Ovary (tissue), 3 donors: ENCODE data around the gene LHX2.

Experiments
- POLR2A ChIP-seq: fragments of 450-650 bp; IDR thresholded peaks from one replicate; pipeline ENCODE4 v1.6.1; 2017; ENCODE audit warnings: antibody characterized with exemption, mild to moderate bottlenecking, moderate library complexity
- TF ChIP-seq, protein P1 (sequence below), 3 donors: fragments of 450-650 bp in 2 of 3; fragments of 200-600 bp in 1 of 3; IDR thresholded peaks; one replicate each; pipeline versions ENCODE4 v1.5.1 to v1.8.0; 2016 to 2022; ENCODE audit warnings: antibody characterized with exemption in 3 of 3, mild to moderate bottlenecking in 1 of 3
- donor health status: DM: no; HTN: no; CAD: no.

GRCh38 chr9:123978981-123979380 is 32.6 kb upstream of the LHX2 start:
- TF ChIP-seq, protein P1, sequence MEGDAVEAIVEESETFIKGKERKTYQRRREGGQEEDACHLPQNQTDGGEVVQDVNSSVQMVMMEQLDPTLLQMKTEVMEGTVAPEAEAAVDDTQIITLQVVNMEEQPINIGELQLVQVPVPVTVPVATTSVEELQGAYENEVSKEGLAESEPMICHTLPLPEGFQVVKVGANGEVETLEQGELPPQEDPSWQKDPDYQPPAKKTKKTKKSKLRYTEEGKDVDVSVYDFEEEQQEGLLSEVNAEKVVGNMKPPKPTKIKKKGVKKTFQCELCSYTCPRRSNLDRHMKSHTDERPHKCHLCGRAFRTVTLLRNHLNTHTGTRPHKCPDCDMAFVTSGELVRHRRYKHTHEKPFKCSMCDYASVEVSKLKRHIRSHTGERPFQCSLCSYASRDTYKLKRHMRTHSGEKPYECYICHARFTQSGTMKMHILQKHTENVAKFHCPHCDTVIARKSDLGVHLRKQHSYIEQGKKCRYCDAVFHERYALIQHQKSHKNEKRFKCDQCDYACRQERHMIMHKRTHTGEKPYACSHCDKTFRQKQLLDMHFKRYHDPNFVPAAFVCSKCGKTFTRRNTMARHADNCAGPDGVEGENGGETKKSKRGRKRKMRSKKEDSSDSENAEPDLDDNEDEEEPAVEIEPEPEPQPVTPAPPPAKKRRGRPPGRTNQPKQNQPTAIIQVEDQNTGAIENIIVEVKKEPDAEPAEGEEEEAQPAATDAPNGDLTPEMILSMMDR (IDR thresholded peaks at IDR 0.05): no peak
- no peak for TF ChIP-seq POLR2A
